Endothelial cell of umbilical vein (primary cell): ENCODE measurements around the gene SNX30.

Source experiments
- CTCF ChIP-seq, 2 donors: IDR thresholded peaks; 1 replicate in 1 of 2; 2 replicates in 1 of 2; pipeline ENCODE4 v1.5.1; 2011; ENCODE audit warnings: low read length in 2 of 2, mild to moderate bottlenecking in 2 of 2, moderate library complexity in 2 of 2, control low read depth in 1 of 2, inconsistent platforms in 1 of 2, low read depth in 1 of 2; ENCODE audit not compliant: insufficient read depth in 1 of 2; ENCODE audit errors: extremely low read depth in 1 of 2
- EZH2 ChIP-seq: IDR thresholded peaks from 2 replicates; pipeline ENCODE4 v1.6.1; 2012; ENCODE audit warnings: borderline replicate concordance, low read depth, mild to moderate bottlenecking, moderate library complexity, low read length, inconsistent platforms; ENCODE audit not compliant: severe bottlenecking
- JUN ChIP-seq: IDR thresholded peaks from 2 replicates; pipeline ENCODE4 v1.6.1; 2011; ENCODE audit warnings: borderline replicate concordance, low read depth; ENCODE audit not compliant: insufficient read length, insufficient read depth
- MAX ChIP-seq: IDR thresholded peaks from 2 replicates; pipeline ENCODE4 v1.6.1; 2011; ENCODE audit not compliant: insufficient read depth, insufficient read length
- MYC ChIP-seq: IDR thresholded peaks from one replicate; pipeline ENCODE4 v1.6.1; 2011; ENCODE audit warnings: mild to moderate bottlenecking, low read depth, low read length
- POLR2A ChIP-seq: IDR thresholded peaks from 2 replicates; pipeline ENCODE4 v1.6.1; 2012; ENCODE audit warnings: low read depth, mild to moderate bottlenecking, control low read depth, low read length
- POLR2AphosphoS5 ChIP-seq: IDR thresholded peaks from 2 replicates; pipeline ENCODE4 v1.6.1; 2012; ENCODE audit warnings: low read depth, mild to moderate bottlenecking, control low read depth, low read length, moderate library complexity; ENCODE audit not compliant: insufficient read depth

- TF ChIP-seq CTCF (IDR thresholded peaks at IDR 0.05; ENCODE audit: extremely low read depth in 1 of 2, insufficient read depth in 1 of 2, low read depth in 1 of 2, low read length in 2 of 2) (peak; percentile 92 to 98), POLR2A (no peak), MAX (no peak), MYC (no peak), JUN (no peak), EZH2 (no peak), POLR2AphosphoS5 (no peak)
These were observed 94.4 kb downstream of the SNX30 start for GRCh38 chr9:112844771-112845542.
